ENCODE measurements around the gene MLST8.
"Not testable (repeated sequence)": the region's sequence is repeated elsewhere in the genome, so short reads cannot be mapped to it uniquely, and the experiment has no call there.

MLST8 gene

DNA sequence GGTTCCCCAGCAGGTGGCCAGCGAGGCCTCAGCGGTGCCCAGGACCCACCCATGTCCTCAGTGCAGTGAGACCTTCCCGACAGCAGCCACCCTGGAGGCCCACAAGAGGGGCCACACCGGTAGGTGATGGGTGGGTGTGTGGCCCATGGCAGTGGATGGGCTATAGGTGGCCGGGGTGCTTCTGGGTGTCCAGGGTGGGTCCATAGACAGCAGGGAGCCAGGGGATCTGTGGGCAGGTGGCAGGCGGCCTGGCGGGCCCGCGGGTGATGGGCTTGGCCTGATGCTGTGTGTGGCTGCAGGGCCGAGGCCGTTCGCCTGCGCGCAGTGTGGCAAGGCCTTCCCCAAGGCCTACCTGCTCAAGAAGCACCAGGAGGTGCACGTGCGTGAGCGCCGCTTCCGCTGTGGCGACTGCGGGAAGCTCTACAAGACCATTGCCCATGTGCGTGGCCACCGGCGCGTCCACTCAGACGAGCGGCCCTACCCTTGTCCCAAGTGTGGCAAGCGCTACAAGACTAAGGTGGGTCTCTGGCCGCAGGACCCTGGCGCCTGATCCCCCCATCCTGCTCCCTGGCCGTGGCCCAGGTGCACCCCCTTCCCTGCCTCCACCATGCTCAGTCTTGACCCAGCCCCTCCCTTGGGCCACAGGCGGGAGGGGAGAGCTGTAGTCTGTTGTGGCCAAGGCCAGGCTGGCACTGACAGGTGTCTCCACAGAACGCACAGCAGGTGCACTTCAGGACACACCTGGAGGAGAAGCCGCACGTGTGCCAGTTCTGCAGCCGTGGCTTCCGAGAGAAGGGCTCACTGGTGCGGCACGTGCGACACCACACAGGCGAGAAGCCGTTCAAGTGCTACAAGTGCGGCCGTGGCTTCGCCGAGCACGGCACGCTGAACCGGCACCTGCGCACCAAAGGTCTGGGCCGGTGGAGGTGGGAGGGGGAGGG, 28.9 kb downstream of the MLST8 start:
- peak; percentile 51 for DNase-seq

DNA sequence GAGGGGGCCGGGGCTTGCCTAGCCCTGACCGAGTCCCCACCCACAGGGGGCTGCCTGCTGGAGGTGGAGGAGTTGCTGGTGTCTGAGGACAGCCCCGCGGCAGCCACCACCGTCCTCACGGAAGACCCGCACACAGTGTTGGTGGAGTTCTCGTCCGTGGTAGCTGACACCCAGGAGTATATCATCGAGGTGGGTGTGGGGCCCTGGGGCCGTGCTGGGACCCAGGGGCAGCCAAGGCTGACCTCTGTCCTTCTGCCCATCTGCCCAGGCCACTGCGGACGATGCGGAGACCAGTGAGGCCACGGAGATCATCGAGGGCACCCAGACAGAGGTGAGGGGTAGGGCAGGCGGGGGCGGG, 29.5 kb downstream of the MLST8 start:
- no peak for DNase-seq

DNA sequence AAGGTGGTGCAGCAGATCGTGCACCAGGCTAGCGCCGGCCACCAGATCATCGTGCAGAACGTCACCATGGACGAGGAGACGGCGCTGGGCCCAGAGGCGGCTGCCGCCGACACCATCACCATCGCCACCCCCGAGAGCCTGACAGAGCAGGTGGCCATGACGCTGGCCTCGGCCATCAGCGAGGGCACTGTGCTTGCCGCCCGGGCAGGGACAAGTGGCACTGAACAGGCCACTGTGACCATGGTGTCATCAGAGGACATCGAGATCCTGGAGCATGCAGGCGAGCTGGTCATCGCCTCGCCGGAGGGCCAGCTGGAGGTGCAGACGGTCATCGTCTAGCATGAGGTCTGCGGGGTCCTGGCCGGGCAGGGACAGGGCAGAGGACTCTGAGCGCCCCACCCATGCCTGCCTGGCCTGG, 30.0 kb downstream of the MLST8 start:
- no peak for DNase-seq

- DNase-seq, result no peak
Observed at GRCh38 chr16:2235695-2236336, 30.6 kb downstream of the MLST8 start.

- DNase-seq, result no peak
Observed at GRCh38 chr16:2236337-2237101, 31.3 kb downstream of the MLST8 start, which contains the start of gene DNASE1L2. Gene DNASE1L2 (plus strand): TSS chr16:2236444. CDS start chr16:2236817, 373 bp downstream.

DNA sequence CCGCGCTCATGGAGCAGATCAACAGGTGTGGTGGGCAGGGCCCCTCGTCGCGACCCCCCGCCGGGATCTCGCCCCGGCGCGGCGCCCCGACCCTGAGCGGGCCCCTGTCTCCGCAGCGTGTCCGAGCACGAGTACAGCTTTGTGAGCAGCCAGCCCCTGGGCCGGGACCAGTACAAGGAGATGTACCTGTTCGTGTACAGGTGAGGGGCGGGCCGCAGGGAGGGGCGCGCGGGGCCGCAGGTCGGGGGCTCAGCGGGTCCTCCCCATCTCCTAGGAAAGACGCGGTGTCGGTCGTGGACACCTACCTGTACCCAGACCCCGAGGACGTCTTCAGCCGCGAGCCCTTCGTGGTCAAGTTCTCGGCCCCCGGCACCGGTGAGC, 31.8 kb downstream of the MLST8 start:
- DNase-seq, result no peak

GRCh38 chr16:2237493-2238149, 32.4 kb downstream of the MLST8 start:
- DNase-seq, result no peak

GRCh38 chr16:2238150-2238837, 33.0 kb downstream of the MLST8 start:
- DNase-seq, result no peak

DNA sequence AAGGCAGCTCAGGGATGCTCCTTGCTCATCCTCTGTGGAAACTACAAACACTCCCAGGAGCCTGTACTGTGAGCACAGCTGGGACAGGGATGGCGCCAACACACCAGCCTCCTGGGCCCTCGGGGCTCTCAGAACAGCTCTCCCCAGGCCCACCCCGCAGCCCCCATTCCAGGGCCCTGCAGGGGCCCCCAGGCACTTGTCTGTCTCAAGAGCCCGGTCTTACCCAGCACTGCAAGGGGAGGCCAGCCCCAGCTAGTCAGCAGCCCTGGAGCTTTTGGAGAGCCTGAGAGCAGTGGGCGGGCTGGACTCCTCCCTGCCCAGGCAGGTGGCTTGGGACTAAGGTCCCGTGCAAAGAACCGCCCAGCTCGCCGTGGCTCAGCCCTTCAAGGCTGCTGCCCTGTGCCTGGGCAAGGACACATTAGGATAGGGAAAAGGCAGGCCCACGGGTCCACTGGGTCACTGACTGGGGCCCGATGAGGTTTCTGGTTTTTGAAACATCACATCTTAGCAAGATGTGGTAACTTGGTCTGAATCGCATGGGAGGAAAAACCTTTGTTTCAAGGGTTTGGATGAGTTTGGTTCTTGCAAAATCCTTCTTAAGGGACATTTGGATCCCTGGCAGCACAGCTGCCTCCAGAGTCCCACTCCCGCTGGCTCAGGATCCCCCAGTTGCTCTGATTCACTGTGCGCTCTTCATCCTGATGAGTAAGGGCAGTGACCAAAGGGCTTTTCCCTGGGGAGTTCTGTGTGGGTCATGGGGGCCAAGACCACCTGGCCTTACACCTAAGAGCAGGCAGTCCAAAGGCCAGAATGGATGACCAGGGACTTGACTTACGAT, 33.8 kb downstream of the MLST8 start:
- DNase-seq, result no peak

GRCh38 chr16:2240331-2240730, 35.1 kb downstream of the MLST8 start:
- DNase-seq, result not testable (repeated sequence)

GRCh38 chr16:2242598-2242997, 37.3 kb downstream of the MLST8 start:
- DNase-seq, result no peak

DNA sequence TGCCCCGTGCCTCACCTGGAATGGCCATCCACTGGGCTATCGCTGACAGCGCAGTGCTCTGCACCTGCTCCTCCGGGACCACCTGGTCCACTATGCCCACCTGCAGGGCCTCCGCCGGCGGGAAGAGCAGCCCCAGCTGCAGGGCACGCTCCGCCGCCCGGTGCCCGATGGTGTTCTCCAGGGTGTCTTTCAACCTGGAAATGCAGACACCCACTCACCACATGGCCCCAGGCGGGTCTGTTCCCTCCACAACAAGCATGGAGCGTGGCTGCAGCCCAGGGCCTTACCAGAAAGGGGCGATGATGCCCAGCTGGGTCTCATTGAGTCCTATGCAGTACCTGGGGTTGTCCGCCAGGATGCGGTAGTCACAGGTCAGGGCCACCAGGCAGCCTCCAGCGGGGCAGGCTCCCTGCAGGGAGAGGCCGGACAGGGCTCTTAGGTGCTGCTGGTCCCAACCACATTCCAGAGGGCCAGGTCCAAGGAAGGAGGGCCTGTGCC, 37.8 kb downstream of the MLST8 start:
- DNase-seq, result no peak

- no peak for DNase-seq
Observed at GRCh38 chr16:2243781-2244180, 38.5 kb downstream of the MLST8 start.

DNA sequence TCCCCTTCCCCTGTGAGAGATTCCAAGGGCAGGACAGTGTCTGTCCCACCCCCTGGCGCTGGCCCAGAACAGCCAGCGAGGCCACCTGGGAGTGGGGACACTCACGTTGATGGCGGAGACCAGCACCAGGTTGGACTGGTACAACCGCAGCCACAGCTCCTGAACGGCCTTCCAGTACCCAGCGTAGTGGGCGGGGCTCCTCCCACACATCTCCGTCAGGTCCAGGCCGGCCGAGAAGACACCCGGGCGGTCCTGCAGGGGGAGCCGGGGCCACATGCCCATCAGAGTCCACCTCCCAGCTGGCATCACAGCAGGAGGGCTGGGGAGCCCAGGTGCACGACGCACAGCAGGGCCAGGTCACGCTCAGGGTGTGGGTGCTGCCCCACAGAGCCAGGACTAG, 39.0 kb downstream of the MLST8 start:
- DNase-seq, result no peak

DNA sequence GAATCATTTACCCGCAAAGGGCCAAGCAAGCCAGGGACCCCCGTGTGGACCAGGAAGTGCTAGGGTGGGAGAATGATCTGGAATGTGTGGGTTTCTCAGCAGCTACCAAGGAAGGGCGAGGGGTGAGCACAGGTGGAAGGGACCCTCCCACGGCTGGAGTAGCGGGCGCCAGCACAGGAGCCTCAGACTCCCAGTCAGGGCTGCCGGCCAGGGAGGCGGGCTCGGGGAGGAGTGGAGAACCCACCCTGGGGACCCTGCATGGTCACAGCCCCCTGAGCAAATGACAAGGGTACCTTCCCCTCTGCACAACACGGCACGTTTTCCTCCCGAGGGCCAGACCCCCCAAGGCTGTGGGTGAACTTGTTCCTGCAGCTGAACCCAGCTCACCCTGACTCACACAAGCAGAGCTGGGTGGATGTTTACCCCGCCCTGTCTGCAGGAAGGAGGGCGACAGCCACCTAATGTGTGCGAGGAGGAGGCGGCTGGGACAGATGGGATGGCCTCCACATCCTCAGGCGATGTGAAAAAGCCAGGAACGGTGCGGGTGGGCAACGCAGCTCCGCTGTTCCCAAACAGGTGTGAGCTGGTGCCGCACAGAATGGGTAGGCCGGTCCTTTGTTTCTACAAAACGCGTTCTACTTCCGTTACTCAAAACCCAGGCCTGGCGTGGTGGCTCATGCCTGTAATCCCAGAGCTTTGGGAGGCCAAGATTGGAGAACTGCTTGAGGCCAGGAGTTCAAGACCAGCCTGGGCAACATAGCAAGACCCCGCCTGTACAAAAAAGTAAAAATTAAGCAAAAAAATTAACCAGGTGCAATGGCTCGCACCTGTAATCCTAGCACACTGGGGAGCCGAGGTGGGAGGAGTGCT, 39.9 kb downstream of the MLST8 start:
- no peak for DNase-seq

GRCh38 chr16:2246301-2246885, 41.1 kb downstream of the MLST8 start:
- DNase-seq, result no peak

DNA sequence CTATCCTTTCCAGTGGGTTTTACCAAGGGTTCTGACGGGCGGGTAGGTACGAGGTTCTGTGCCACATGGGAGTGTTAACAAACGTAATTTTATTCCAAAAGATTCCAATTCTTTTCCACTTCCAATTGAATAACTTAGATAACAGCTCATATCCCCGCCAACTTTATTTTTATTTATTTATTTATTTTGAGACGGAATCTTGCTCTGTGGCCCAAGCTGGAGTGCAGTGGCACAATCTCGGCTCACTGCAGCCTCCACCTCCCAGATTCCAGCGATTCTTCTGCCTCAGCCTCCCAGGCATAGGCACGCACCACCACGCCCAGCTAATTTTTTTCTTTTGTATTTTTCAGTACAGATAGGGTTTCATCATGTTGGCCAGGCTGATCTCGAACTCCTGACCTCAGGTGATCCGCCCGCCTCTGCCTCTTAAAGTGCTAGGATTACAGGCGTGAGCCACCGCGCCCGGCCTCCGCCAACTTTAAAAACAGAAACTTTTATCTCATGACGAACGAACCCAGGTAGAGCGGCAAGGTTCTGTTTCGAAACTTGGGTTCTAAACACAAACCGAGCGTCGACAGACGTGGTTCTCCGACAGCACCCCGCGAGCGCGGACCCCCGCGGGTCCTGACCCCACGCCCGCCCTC, 45.5 kb downstream of the MLST8 start:
- DNase-seq, result no peak

GRCh38 chr16:2251296-2252111, 46.2 kb downstream of the MLST8 start, which contains the start of gene ECI1:
Gene ECI1 (minus strand): TSS chr16:2251587. CDS start chr16:2251566, 21 bp downstream.
- DNase-seq, result peak; percentile 68

All from NCI-H2029 treated with DMSO at 0.1 percent for 48 hours (cell line).